ENCODE measurements around the gene HAX1. TPM values are rescaled to one million over a fixed set of nuclear protein-coding genes. Genes with fewer than 3 reads are reported as not detected.
"Not testable (repeated sequence)": the region's sequence is repeated elsewhere in the genome, so short reads cannot be mapped to it uniquely, and the experiment has no call there.

HAX1 gene
- total RNA-seq, 1 donor from 2014 or later: 86.6 TPM

- ATAC-seq: not testable (repeated sequence)
Measured at GRCh38 chr1:154287591-154287990, 15.2 kb downstream of the HAX1 start.

DNA sequence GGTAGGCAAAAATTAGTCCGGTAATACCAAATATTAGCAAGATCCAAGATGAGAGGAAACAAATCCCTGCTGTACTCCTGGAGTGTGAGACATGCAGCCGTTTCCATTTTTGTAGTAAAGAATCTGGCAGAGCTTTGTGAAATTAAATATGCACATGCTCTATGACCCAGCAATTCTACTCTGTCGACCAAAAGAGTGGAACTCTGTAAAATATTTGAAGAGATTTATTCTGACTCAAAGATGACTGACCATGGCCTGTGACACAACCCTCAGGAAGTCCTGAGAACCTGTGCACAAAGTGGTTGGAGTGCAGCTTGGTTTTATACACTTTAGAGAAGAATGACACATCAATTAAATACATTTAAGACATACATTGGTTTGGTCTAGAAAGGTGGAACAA lies 16.2 kb downstream of the HAX1 start:
- ATAC-seq: no peak

- no peak for ATAC-seq
Measured at GRCh38 chr1:154290921-154291320, 18.5 kb downstream of the HAX1 start.

DNA sequence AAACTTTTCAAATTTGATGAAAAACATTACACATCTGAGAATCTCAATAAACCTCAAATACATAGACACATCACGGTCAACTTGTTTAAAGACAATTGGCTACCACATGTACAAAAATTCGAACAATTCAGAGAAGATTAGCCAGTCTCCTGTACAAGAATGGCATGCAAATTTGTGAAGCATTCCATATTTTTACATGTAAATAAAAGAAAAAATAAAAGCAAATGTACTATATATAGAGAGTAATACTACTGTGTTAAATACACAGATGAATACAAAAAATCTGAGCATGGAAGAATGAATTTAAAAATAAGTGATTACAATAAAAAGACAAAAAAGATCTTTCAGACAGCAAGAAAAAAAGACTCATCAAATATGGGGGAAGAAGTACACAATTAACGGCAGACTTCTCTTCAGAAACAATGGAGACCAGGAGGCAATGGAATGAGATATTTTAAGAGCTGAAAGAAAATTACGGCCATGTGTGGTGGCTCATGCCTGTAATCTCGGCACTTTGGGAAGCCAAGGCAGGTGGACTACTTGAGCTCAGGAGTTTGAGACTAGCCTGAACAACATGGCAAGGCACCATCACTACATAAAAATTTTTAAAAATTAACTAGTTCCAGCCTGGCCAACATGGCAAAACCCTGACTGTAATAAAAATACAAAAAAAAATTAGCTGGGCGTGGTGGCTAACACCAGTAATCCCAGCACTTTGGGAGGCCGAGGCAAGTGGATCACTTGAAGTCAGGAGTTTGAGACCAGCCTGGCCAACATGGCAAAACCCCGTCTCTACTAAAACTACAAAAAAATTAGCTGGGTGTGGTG lies 23.2 kb downstream of the HAX1 start:
- ATAC-seq: no peak

DNA sequence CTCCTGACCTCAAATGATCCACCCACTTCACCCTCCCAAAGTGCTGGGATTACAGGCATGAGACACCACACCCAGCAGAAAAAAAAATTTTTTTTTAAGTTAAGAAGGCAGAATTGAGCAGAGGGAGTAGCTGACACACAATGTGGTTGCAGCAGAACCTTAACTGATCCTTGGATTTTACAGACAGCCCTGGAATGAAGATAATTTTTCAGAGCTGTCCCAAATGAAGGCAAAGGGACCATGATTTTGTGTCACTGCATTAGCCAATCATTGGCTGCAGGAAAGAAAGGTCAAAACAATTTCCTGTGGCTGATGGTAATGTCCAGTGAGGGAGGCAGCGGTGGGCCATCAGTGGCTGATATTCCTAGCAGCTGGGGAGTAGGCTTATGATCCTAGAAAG lies 29.2 kb downstream of the HAX1 start:
- ATAC-seq: no peak

DNA sequence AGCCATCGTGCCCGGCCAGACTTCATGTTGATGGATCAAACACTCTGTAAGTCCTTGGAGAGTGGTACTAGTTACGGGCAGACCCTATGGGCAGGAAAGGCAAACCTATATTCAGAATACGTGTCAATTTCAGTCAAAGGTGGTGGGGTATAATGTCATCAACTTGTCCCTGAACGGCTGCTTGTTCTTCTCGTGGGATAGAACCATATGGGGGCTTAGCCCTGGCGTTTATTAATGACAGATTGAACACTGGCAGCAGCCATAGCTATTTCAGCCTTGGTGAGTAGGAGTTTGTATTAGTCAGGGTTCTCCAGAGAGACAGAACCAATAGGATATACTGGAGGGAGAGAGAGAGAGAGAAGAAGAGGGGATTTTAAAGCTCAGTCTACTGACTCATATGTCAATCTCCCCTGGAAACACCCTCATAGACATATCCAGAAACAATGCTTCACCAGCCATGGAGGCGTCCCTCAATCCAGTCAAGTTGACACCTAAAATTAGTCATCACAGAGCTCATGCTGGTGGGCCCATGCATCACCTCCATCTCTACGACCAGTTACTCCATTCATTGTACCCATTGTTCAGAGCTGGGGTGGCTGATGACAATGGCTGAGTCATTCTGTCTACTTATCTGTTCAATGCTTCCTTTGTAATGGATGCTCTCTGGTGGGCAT lies 32.4 kb downstream of the HAX1 start:
- no peak for ATAC-seq

DNA sequence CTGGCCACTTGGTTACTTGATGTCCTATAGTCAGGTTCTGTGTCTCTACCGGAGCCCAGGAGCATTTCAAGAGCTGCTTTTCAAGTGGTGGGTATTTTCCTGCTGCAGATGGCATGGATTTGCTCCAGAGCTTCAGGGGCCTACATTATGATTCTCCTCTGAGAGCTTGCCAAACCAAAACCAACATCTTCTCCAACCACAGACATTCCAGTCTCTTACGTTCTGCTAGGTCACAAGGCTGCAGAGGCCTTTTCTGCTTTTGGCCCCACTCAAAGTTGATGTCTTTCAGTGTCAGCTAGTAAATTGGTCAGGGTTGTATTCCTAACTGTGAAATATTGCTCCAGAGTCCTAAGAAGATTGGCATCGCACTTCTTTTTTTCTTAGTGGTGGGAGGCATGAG lies 33.7 kb downstream of the HAX1 start:
- no peak for ATAC-seq

DNA sequence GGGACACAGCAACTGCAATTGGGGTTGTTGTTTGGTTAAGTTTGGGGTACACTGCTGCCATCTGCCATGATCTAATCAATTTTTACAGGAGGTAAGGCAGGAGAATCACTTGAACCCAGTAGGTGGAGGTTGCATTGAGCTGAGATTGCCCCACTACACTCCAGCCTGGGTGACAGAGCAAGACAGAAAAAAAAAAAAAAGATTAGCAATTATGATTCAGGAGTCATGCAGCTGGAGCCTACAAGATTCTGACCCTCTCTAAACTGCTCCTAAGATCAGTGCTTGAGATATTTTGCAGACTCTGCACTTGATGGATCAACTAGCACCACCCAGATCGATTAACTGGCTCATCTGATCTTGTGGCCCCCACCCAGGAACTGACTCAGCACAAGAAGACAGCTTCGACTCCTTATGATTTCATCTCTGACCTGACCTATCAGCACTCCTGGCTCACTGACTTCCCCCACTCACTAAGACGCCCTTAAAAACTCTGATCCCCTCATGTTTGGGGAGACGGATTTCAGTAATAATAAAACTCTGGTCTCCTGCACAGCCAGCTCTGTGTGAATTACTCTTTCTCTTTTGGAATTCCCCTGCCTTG lies 35.3 kb downstream of the HAX1 start:
- ATAC-seq: not testable (repeated sequence)

- not testable (repeated sequence) for ATAC-seq
Measured at GRCh38 chr1:154309136-154309535, 36.7 kb downstream of the HAX1 start.

DNA sequence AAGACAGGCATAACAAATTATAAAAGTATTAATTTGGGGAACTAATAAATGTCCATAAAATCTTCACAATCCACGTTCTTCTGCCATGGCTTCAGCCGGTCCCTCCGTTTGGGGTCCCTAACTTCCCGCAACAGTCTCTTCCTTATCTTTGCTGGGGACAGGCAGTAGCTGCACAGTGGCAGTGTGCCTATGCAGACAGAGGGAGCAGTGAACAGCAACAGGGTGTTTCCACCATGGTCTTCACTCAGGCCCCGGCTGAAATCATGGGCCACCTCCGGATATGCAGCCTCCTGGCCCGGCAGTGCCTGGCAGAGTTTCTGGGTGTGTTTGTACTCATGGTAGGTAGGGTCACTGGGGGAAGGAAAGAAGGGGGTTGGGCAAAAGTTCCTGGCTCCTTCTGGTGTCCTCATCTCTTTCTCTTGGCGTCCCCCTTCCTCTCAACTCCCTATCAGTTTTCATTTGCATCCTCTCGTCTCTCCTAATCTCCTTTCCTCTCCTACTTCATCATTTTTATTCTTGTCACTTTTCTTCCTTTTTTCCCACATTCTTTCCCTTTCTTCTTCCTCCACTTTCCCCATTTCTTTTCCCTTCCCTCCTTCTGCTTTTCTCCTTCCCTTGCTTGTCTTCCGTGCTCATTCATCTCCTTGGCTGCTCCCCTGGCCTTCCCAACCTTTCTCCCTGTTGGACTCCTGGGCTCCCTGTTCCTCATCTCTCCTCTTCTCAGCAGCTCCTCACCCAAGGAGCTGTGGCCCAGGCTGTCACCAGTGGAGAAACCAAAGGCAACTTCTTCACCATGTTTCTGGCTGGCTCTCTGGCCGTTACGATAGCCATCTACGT lies 40.0 kb downstream of the HAX1 start:
- ATAC-seq: not testable (repeated sequence)

- no peak for ATAC-seq
Measured at GRCh38 chr1:154313066-154313356, 40.6 kb downstream of the HAX1 start.

- not testable (repeated sequence) for ATAC-seq
Measured at GRCh38 chr1:154314226-154314625, 41.8 kb downstream of the HAX1 start.

GRCh38 chr1:154316704-154317103 lies 44.3 kb downstream of the HAX1 start:
- ATAC-seq: no peak

DNA sequence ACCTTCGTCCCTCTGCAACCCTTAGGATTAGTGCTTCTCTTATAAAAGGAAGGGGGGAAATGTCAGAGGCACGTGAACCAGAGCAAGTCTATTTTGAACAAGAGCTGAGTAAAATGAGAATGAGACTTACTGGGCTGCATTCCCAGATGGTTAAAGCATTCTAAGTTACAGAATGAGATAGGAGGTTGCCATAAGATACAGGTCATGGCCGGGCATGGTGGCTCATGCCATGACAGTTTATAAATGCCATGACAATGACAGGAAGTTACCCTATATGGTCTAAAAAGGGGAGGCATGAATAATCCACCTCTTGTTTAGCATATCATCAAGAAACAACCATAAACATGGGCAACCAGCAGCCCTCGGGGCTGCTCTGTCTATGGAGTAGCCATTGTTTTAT lies 46.0 kb downstream of the HAX1 start:
- ATAC-seq: no peak

- peak; percentile 28 for ATAC-seq
Measured at GRCh38 chr1:154320882-154321608, 48.6 kb downstream of the HAX1 start, which contains the start of gene AQP10. Gene AQP10 (plus strand): TSS chr1:154321093. CDS start chr1:154321156, 63 bp downstream.

- ATAC-seq: not testable (repeated sequence)
Measured at GRCh38 chr1:154321609-154321934, 49.1 kb downstream of the HAX1 start.

GRCh38 chr1:154323493-154323892 lies 51.1 kb downstream of the HAX1 start:
- no peak for ATAC-seq

GRCh38 chr1:154324241-154324640 lies 51.8 kb downstream of the HAX1 start:
- ATAC-seq: no peak

- ATAC-seq: peak; percentile 65
Measured at GRCh38 chr1:154324669-154325582, 52.5 kb downstream of the HAX1 start, which contains the start of gene ATP8B2. Gene ATP8B2 (plus strand): TSS chr1:154325525. CDS start chr1:154328142, 2,617 bp downstream.

Measured in esophagus mucosa (tissue), 1 donor.